Gastroesophageal sphincter (tissue), 4 donors: ENCODE data around the gene PSME1. TPM values are rescaled to one million over a fixed set of nuclear protein-coding genes. Genes with fewer than 3 reads are reported as not detected.

ENCODE experiments used
- ATAC-seq: fragments of 150-250 bp; one replicate; pipeline ENCODE4 v1.9.1; 2016; ENCODE audit warnings: mild to moderate bottlenecking, moderate library complexity
- H3K27ac ChIP-seq, 4 donors: fragments of 200-600 bp; sonication (generic) in 3 of 4; 1 replicate in 3 of 4; 2 replicates in 1 of 4; pipeline ENCODE4 v1.5.1; 2016 to 2019
- H3K27me3 ChIP-seq: fragments of 200-600 bp; sonication (generic); one replicate; pipeline ENCODE4 v1.5.1; 2019
- H3K36me3 ChIP-seq, 2 donors: fragments of 200-600 bp; sonication (generic); one replicate each; pipeline ENCODE4 v1.5.1; 2019; ENCODE audit warnings: control low read depth in 1 of 2
- H3K4me1 ChIP-seq, 3 donors: fragments of 200-600 bp; sonication (generic); 1 replicate in 2 of 3; 2 replicates in 1 of 3; pipeline ENCODE4 v1.5.1; 2016 to 2019; ENCODE audit warnings: control low read depth in 2 of 3
- H3K4me3 ChIP-seq, 2 donors: fragments of 200-600 bp; sonication (generic); one replicate each; pipeline ENCODE4 v1.5.1; 2019; ENCODE audit warnings: mild to moderate bottlenecking in 1 of 2, moderate library complexity in 1 of 2
- H3K9me3 ChIP-seq, 3 donors: fragments of 200-600 bp; sonication (generic); one replicate each; pipeline ENCODE4 v1.5.1; 2017 to 2019; ENCODE audit warnings: control low read depth in 2 of 3
- EP300 ChIP-seq: sonication (generic); formaldehyde crosslinking; IDR thresholded peaks from one replicate; pipeline ENCODE4 v1.6.1; 2017; ENCODE audit warnings: antibody characterized with exemption, mild to moderate bottlenecking
- POLR2A ChIP-seq, 2 donors: fragments of 450-650 bp; IDR thresholded peaks; one replicate each; pipeline ENCODE4 v1.6.1; 2017; ENCODE audit warnings: antibody characterized with exemption in 2 of 2, mild to moderate bottlenecking in 2 of 2, moderate library complexity in 1 of 2
- POLR2AphosphoS5 ChIP-seq: sonication (generic); formaldehyde crosslinking; IDR thresholded peaks from one replicate; pipeline ENCODE4 v1.6.1; 2017; ENCODE audit warnings: antibody characterized with exemption
- WGBS, 2 donors: methylation state at CpG; one replicate each; pipeline ENCODE4 v1.1.5; 2018; ENCODE audit warnings: low coverage in 1 of 2; 5-methylcytosine and 5-hydroxymethylcytosine counted together
- total RNA-seq, 4 donors: library from RNA; depleted of rRNA; stranded (reverse); fragments of >200 nt; gene quantifications; one replicate each; pipeline ENCODE4 v1.1.0, GENCODE V29; 2016
- TF ChIP-seq, protein P1 (sequence below), 4 experiments: fragments of 200-600 bp in 2 of 4; fragments of 450-650 bp in 2 of 4; sonication (generic) in 1 of 4; IDR thresholded peaks; one replicate each; pipeline ENCODE4 v1.5.1; 2017 to 2019; ENCODE audit warnings: antibody characterized with exemption in 4 of 4, mild to moderate bottlenecking in 2 of 4, moderate library complexity in 2 of 4

PSME1 gene
- total RNA-seq, 4 donors from 2014 or later, result 114 to 186 (median 127) TPM

DNA sequence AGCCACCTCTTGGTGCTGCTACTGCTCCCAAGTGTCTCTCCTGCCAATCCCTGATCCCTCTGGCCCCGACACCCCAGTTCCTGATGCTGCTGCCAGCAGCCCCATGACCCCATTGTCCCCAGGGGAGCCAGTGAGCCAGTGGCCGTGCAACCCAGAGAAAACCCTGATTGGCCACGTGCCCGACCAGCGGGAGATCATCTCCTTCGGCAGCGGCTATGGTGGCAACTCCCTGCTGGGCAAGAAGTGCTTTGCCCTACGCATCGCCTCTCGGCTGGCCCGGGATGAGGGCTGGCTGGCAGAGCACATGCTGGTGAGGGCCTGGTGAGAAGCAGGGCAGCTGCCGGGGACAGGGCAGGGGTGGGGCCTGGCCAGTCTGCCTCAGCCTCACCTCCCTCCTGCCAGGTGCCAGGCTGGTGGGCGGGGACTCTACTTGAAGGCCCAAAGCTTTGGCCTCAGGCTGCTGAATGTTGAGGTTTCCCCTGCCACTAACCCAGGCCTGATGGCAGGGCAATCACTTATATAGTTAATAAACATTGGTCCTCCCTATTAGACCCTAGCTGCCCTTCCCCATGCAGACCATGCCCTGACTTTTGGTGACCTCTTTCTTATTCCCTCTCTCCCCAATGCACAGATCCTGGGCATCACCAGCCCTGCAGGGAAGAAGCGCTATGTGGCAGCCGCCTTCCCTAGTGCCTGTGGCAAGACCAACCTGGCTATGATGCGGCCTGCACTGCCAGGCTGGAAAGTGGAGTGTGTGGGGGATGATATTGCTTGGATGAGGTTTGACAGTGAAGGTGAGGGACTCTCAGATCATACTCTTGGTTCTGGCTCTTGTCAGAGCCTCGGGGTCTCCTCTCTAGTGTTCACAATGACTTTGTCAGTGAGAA, 36.8 kb upstream of the PSME1 start:
- no peaks in the 10 kb centered on the region for H3K9me3 ChIP-seq
- no peak for TF ChIP-seq POLR2A (IDR thresholded peaks at IDR 0.05)
- TF ChIP-seq, protein P1, sequence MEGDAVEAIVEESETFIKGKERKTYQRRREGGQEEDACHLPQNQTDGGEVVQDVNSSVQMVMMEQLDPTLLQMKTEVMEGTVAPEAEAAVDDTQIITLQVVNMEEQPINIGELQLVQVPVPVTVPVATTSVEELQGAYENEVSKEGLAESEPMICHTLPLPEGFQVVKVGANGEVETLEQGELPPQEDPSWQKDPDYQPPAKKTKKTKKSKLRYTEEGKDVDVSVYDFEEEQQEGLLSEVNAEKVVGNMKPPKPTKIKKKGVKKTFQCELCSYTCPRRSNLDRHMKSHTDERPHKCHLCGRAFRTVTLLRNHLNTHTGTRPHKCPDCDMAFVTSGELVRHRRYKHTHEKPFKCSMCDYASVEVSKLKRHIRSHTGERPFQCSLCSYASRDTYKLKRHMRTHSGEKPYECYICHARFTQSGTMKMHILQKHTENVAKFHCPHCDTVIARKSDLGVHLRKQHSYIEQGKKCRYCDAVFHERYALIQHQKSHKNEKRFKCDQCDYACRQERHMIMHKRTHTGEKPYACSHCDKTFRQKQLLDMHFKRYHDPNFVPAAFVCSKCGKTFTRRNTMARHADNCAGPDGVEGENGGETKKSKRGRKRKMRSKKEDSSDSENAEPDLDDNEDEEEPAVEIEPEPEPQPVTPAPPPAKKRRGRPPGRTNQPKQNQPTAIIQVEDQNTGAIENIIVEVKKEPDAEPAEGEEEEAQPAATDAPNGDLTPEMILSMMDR (IDR thresholded peaks at IDR 0.05), result no peak
- no peak for TF ChIP-seq POLR2AphosphoS5
- TF ChIP-seq EP300, result no peak
- no CpG with 5 or more reads among the region's 17 CpGs for WGBS, 2 donors
- peaks cover 0 to 50% of the 10 kb centered on the region in 2 donors for H3K36me3 ChIP-seq
- ATAC-seq, result no peak
- H3K4me1 ChIP-seq, result peaks cover 0 to 17% (median 8%) of the 10 kb centered on the region in 3 donors
- H3K27ac ChIP-seq, result no peak overlapping the region
- H3K27me3 ChIP-seq, result no peaks in the 10 kb centered on the region
- no peak overlapping the region for H3K4me3 ChIP-seq

- Histone ChIP-seq H3K4me3 (no peak overlapping the region), H3K9me3 (no peaks in the 10 kb centered on the region), H3K27me3 (no peaks in the 10 kb centered on the region), H3K4me1 (peaks cover 0 to 5% (median 2%) of the 10 kb centered on the region in 3 donors), H3K36me3 (peaks cover 0 to 54% of the 10 kb centered on the region in 2 donors), H3K27ac (no peak overlapping the region)
- TF ChIP-seq, protein P1 (IDR thresholded peaks at IDR 0.05), result no peak
- TF ChIP-seq EP300 (no peak), POLR2AphosphoS5 (no peak), POLR2A (IDR thresholded peaks at IDR 0.05) (no peak)
- WGBS, 2 donors, result 83 to 100% methylated on average over 1 to 3 of the region's 4 CpGs
- ATAC-seq, result no peak
Observed at GRCh38 chr14:24100197-24100981, 35.6 kb upstream of the PSME1 start.

- ATAC-seq, result no peak
- H3K27me3 ChIP-seq, result no peaks in the 10 kb centered on the region
- no peaks in the 10 kb centered on the region for H3K9me3 ChIP-seq
- H3K4me3 ChIP-seq, result no peak overlapping the region
- no peak for TF ChIP-seq EP300
- no peak for TF ChIP-seq POLR2A (IDR thresholded peaks at IDR 0.05)
- no peak for TF ChIP-seq POLR2AphosphoS5
- TF ChIP-seq, protein P1 (IDR thresholded peaks at IDR 0.05), result no peak
- no peaks in the 10 kb centered on the region for H3K4me1 ChIP-seq
- WGBS, 2 donors, result no CpG with 5 or more reads among the region's 3 CpGs
- no peak overlapping the region for H3K27ac ChIP-seq
- peaks cover 0 to 54% of the 10 kb centered on the region in 2 donors for H3K36me3 ChIP-seq
Observed at GRCh38 chr14:24100982-24101494, 35.0 kb upstream of the PSME1 start.

- TF ChIP-seq, protein P1 (IDR thresholded peaks at IDR 0.05), result no peak
- TF ChIP-seq POLR2A (IDR thresholded peaks at IDR 0.05) (no peak), POLR2AphosphoS5 (no peak), EP300 (no peak)
- H3K36me3 ChIP-seq, result peaks cover 0 to 54% of the 10 kb centered on the region in 2 donors
- H3K4me1 ChIP-seq, result no peaks in the 10 kb centered on the region
- H3K27ac ChIP-seq, result no peak overlapping the region
- H3K27me3 ChIP-seq, result no peaks in the 10 kb centered on the region
- H3K4me3 ChIP-seq, result no peak overlapping the region
- 93 to 100% methylated on average over 5 to 6 of the region's 7 CpGs for WGBS, 2 donors
- no peaks in the 10 kb centered on the region for H3K9me3 ChIP-seq
- no peak for ATAC-seq
Observed at GRCh38 chr14:24102357-24103048, 33.5 kb upstream of the PSME1 start.
